ENCODE measurements around the gene ATG7.

Gene ATG7

GRCh38 chr3:11271986-11272904, at the start of gene ATG7:
Gene ATG7 (plus strand): TSS chr3:11272397. CDS start chr3:11298696, 26,299 bp downstream.
- peak; percentile 89 to 93 (median 93) for DNase-seq (ENCODE audit: low read depth in 2 of 3, low spot score in 2 of 3)

DNA sequence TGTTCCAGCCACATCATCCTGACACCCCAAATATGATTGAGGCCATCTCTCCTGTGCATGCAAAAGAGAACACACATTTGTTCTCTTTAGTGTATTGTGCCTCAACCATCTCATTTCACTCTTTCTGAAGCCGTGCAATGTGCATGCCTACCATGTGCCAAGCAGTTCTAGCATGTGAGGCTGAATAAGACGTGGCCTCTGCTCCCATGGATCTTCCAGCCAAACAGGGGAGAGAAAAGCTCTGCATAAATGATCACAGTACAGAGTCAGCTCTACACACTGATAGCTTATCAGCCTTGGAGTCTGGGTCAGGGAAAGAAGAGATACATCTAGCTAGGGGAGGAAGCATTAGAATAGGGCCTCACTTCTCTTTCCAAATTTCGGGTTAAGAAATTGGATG, 48.2 kb upstream of the ATG7 start:
- DNase-seq (ENCODE audit: low read depth in 2 of 3, low spot score in 2 of 3) = no peak

DNA sequence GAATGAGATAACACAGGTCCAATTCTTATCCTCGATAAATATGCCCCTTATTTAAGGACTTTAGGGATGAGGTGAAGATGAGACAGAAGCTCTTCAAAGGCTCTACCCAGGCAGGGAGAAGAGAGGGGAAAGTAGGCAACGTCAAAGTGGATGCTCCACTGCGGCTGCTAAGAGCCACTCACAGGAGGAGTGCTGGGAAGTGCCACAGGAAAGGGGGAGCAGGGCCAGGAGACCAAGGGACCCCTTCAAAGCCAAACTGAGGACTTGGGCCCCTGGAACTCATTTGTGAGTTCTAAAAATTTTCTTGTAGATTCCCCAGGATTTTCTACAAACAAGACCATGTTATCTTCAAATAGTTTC, 47.3 kb upstream of the ATG7 start:
- DNase-seq (ENCODE audit: low read depth in 2 of 3, low spot score in 2 of 3) = no peak

DNA sequence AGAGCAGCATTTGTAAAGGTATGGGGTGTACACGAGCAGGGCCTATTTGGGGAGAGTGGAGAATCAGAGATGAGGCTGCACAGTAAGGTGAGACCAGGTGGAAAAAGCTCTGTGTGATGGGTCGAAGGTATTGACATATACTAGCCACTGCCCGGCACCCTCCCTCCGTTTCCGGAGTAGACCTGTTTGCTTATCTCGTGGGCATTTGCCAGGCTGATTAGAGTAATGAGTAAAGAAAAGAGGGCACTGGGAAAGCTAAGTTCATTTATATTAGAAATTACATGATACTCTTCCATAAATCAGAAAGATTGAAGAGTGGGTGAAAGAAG, 46.2 kb upstream of the ATG7 start:
- DNase-seq (ENCODE audit: low read depth in 2 of 3, low spot score in 2 of 3) = no peak

DNA sequence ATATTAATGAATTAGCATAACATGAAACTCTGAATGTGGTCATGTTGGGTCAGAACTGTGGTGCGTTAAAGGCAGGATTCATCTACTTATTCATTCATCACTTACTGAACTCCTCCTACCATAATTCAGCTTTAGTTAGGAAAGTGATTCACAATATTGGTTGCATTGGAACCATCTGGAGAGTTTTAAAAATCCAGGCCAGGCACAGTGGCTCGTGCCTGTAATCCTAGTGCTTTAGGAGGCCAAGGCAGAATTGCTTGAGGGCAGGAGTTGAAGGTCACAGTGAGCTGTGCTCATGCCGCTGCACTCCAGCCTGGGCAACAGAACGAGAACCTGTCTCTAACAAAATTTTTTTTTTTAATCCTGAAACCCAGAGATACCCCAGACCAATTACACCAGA, 44.2 kb upstream of the ATG7 start:
- no peak for DNase-seq (ENCODE audit: low read depth in 2 of 3, low spot score in 2 of 3)

GRCh38 chr3:11230125-11230524, 42.1 kb upstream of the ATG7 start:
- DNase-seq (ENCODE audit: low read depth in 2 of 3, low spot score in 2 of 3) = no peak

- DNase-seq (ENCODE audit: low read depth in 2 of 3, low spot score in 2 of 3) = no peak
Observed at GRCh38 chr3:11230832-11231231, 41.4 kb upstream of the ATG7 start.

GRCh38 chr3:11235385-11235784, 36.8 kb upstream of the ATG7 start:
- no peak for DNase-seq (ENCODE audit: low read depth in 2 of 3, low spot score in 2 of 3)

GRCh38 chr3:11236588-11237461, 35.4 kb upstream of the ATG7 start:
- peak; percentile 51 to 73 (median 57) for DNase-seq (ENCODE audit: low read depth in 2 of 3, low spot score in 2 of 3)

GRCh38 chr3:11238060-11238459, 34.1 kb upstream of the ATG7 start:
- DNase-seq (ENCODE audit: low read depth in 2 of 3, low spot score in 2 of 3) = no peak

DNA sequence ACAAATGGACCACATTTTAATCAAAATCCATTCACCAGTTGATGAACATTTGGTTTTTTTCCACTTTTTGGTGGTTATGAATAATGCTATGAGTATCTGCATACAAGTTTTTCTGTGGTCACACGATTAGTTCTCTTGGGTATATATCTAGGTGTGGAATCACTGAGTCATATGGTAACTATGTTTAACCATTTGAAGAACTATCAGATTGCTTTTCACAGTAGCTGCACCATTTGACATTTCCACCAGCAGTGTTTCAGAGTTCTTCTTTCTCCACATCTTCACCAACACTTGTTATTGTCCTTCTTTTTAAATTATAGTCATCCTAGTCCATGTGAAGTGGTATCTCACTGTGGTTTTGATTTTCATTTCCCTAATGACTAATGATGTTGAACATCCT, 33.3 kb upstream of the ATG7 start:
- no peak for DNase-seq (ENCODE audit: low read depth in 2 of 3, low spot score in 2 of 3)

DNA sequence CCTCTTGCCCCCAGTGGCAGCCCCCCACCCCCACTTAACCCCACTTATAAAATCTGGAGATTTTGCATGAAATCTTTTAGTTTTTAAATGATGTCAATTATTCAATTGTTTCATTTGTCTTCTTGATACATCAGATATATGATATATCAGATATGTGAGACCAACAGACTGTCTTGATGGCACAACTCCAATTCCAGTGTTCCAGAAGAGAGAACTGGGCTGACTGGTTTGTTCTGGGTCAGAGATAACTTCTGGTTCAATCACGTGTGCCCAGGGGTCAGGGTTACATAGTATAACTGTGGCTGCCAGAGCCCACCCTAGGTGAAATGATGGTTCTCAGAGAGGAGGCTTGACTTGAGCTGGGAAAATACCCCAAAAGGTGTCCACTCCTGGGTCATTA, 32.4 kb upstream of the ATG7 start:
- no peak for DNase-seq (ENCODE audit: low read depth in 2 of 3, low spot score in 2 of 3)

DNA sequence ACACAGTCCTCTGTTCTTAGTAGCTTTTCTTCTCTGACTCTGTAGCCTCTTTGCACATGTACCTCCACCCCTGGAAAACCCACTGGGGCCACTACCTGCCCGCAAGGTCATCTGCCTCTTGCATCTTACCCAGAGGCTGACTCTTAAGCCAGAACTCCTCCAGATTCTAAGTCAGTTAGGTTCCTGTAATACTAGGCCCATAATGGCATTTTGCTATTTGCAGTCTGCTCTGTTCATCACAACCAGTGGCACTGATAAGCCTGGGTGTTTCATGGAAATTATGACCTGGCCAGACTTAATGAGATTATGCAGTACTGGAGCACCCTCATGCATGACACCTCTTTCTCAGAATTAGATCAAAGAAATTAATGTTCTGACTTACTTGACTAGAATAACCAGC, 31.7 kb upstream of the ATG7 start:
- DNase-seq (ENCODE audit: low read depth in 2 of 3, low spot score in 2 of 3) = peak in 1 of 3 experiments; percentile 20

DNA sequence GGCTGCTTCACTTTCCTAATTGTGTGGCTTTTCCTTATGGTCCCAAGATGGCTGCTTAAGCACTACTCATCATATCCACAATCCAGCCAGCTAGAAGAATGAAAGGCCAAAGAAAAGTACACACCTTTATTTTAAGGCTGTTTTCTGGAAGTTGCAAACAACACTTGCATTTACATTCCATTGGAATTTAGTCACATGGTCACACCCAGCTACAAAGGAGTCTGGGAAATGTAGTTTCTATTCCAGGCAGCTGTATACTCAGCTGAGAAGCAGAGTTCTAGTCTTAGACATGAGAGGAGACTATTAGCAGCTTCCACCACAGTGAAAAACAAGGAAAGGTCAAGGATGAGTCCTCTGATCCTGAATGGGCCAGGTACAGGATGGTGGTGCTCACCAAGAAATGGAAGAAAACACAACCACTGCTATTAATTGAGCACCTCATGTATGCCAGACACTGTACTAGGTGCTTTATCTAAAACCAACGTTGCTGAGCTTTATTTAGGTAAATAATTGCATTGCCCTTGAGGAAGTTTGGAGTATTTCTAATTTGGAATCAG, 28.0 kb upstream of the ATG7 start:
- no peak for DNase-seq (ENCODE audit: low read depth in 2 of 3, low spot score in 2 of 3)

GRCh38 chr3:11245276-11245675, 26.9 kb upstream of the ATG7 start:
- no peak for DNase-seq (ENCODE audit: low read depth in 2 of 3, low spot score in 2 of 3)

DNA sequence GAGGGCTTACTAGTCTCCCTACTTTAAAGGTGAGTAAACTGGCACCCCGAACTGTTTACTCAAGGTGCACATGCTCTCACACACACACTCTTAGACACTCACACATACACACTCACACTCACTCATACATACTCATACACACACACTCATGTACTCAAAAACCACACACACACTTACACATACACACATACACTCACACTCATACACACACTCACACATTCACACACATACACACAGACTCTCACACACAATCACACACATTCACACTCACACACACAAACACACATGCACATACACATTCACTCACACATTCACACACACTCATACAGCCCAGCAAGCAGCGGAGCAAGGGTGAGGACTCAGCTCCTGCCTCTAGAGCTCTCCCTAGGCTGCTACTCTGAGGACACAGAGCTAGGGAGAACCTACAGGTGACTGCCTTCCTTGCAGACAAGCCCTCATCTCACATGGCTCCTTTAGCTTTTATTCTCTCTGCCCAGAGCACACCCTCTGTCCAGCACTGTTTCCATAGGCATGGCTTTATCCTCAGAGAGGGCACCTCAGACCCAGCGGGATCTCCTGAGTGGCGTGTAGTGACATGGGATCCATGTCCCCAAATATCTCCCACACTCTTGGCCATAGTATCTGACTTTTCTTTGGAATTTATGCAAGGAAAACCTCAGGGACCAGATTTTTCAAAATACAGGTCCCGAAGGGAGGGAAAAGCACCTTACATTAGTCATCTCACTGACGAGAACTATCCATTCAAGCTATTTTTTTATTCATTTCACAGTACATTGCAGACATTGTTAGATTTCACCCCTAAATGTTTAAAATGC, 26.2 kb upstream of the ATG7 start:
- no peak for DNase-seq (ENCODE audit: low read depth in 2 of 3, low spot score in 2 of 3)

- no peak for DNase-seq (ENCODE audit: low read depth in 2 of 3, low spot score in 2 of 3)
Observed at GRCh38 chr3:11246663-11246970, 25.6 kb upstream of the ATG7 start.

- no peak for DNase-seq (ENCODE audit: low read depth in 2 of 3, low spot score in 2 of 3)
Observed at GRCh38 chr3:11247362-11247761, 24.8 kb upstream of the ATG7 start.

DNA sequence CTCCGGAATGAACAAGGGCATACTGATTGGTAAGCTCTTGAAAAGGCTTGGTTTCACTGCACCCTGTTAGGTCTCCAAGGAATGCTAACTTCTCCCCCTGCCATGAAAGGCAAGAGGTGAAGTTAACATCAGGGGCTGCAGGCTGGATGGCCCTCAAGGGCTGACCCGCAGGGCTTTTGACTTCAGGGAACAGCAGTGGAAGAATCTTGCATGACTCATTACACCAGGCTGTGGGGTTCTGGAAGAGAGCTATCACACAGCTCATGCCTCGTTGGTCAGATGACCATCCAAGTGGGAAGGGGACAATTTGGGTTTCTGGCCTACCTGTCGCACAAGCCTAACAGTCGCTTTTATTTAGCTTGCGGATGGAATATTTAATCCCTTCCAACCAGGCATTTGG, 23.6 kb upstream of the ATG7 start:
- no peak for DNase-seq (ENCODE audit: low read depth in 2 of 3, low spot score in 2 of 3)

DNA sequence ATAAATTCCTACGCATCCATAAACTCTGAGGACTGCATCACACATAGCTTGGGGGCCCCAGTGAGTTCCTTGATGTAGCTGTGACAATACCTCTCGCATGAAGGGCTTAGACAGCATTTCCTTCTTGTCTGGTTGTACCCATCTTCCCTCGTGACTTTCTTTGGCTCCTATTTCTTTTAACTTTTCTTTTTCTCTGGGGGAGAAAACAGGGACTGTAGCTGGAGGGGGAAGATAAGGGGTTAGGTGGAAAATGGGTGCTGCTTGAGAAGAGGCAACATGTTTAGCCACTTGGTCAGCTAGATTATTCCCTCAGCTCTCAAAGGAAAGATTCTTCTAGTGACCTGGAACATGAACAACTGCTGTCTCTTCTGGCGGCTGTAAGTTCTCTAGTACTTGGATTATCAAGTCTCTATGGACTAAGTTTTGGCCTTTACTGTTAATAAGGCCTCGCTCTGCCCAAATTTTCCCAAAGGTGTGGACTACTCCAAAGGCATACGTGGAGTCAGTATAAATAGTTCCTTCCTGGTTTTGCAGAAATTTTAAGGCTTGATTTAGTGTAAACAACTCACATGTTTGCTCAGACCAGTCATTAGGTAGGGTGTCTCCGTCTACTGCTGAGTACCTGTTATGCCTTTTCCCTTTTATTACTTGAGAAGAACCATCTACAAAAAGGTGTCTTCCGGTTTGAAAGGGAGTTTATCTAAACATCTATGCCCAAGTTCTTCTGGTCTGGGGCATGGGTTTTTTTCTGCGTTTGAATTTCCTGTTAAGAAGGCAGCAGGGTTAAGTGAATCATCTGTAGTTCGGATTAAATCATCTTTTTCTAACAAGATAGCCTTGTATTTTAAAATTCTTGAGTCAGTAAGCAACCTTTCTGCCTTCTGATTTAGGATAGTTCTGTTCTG, 21.0 kb upstream of the ATG7 start:
- no peak for DNase-seq (ENCODE audit: low read depth in 2 of 3, low spot score in 2 of 3)
